GM18502 (cell line): ENCODE measurements around the gene SSH2.
"Not testable (repeated sequence)": the region's sequence is repeated elsewhere in the genome, so short reads cannot be mapped to it uniquely, and the experiment has no call there.

Source experiments
- ATAC-seq: cut with Tn5 transposase; IDR thresholded peaks from one replicate; pipeline ENCODE4 v1.9.1; 2021; ENCODE audit warnings: mild to moderate bottlenecking; ENCODE audit not compliant: unreplicated experiment, poor library complexity

SSH2 gene

DNA sequence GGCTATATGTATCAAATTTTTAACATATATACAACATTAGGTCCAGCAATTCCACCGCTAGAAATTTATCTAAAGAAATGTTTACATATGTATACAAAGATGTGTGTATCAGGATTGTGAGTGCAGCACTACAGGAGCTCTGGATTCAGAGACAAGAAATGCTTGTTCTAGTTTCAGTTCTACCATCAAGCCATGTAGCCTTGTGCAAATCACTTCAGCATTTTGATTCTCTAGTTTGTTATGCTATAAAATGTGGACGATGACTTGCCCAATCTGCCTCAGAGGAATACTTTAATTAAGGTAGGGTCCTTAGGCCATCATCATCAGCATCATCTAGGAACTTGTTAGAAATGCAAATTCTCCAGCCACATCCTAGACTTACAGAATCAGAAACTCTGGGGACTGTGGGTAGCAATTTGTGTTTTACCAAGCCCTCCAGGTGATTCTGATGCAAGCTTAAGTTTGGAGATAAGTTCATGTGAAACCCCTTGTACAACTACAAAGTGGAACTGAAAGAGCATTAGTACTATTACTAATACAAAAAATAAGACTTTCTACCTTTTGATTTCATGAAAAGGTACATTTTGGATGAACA lies 176.1 kb downstream of the SSH2 start:
- ATAC-seq, result peak; percentile 76

DNA sequence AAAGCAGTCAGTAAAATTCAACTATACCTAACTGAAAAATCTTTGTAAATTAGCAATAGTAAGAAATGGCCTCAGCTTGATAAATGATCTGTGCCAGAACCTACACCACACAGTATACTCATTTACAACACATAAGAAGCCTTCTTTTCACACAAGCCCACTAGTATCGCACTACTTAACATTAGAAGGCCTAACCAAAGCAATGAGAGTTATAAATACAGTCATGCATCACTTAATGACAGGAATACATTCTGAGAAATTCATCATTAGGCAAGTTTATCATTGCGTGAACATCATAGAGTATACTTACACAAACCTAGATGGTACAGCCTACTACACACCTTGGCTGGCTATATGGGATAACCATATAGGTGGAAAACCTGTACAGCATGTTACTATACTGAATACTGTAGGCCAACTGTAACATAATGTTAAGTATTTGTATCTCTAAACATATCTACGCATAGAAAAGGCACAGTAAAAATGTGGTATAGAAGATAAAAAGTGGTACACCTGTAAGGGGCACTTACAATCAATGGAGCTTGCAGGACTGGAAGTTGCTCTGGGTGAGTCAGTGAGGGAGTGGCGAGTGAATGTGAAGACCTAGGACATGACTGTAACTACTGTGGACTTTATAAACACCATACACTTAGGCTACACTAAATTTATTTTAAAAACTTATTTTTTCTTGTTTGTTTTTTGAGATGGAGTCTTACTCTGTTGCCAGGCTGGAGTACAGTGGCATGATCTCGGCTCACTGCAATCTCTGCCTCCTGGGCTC lies 180.8 kb downstream of the SSH2 start:
- no peak for ATAC-seq

DNA sequence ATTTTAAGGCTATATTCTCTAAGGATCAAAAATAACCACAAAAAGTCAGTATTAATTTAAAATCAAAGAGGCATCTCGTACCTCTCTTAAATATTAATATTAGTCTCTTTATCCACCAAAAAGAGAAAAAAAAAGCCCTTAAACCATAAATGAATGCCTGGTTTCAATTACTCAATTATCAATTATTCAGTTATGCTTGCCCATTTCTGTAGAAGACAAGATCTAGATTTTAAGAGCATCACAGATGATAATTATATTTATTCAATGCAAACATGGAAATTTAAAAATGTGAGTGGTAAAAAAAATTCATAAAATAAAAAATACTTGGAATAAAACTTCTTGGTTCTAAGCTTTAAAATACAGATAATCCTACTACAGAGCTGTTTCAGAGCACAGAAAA lies 181.6 kb downstream of the SSH2 start:
- no peak for ATAC-seq

DNA sequence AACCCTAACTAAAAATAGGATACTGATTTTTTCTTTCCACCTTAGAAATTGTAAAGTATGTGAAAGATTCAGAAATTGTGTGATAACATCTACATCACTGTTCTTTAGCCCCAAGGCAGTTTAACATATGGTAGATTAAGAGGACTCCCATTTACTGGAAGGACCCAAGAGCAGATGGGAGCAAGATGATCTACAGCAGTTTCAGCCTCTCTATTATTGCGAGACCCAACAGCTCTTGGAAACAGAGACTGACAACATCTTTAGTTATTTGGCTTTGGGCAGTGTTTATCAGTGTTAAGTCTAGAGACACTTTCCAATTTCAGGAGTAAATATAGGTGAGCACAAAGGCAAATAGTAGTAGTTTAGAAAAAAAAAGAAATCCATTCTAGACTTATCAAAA lies 182.4 kb downstream of the SSH2 start:
- no peak for ATAC-seq

DNA sequence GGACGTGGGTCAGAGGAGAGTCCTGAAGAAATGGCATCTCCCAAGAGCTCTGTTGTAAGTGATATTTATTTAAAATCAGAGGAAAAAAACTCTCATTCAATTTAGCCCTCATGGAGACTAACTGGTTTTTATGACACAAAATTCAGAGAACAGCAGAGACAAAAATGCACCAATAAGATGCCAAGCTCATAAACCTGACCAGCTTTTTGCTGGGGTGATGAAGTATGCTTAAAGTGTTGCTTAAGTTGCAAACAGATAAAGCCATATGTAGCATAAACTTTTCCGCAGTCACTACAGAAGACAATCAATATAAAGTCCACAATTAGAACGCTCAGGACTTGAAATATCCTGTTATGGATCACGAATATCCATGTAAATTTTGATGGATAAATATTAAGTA lies 183.4 kb downstream of the SSH2 start:
- no peak for ATAC-seq

DNA sequence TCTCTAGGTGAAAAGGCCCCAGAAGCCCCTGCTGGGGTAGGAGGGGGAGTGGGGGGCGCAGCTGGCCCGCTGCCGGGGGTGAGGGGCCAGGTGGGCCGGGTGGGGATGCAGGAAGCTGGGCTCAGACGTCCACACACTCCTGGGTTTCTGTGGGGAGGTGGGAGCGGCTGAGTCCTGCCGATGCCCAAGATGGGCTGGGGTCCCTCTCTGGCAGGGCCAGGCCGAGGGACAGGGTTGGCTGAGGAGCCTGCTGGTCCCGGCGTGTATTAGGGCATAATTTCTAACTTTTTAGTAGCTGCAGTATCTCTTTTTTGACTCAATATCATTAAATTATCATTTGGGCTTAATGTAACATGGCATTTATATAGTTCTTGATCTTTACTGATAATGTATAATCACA lies 185.9 kb downstream of the SSH2 start:
- ATAC-seq, result no peak

DNA sequence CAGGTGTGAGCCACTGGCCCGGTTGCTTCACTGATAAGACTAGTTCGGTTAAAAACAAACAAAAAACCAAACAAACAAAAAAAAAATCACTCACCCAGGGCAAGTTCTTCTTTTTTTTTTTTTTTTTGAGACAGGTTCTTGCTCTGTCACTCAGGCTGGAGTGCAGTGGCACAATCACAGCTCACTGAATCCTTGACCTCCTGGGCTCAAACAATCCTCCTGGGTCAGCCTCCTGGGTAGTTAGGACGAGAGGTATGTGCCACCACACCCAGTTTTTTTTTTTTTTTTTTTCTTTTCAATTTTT lies 187.9 kb downstream of the SSH2 start:
- no peak for ATAC-seq

DNA sequence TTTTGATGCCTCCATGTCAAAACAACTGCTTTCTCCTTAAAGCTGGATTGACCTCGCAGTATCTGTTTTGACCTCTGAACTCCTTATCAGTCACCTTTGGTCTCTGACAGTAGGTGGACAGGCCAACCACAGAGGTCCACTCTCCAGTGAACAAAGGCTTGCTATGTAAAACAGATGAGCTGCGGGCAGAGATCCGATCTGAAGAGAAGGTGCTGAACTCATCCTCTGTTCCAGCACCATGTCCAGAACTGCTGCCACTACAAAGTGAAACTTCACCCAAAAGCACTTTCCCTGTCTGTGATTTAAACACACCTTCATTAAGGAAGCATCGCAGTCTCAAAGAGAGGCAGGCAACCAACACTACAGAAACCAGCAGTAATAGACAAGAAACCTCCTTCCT lies 190.0 kb downstream of the SSH2 start:
- ATAC-seq, result no peak

DNA sequence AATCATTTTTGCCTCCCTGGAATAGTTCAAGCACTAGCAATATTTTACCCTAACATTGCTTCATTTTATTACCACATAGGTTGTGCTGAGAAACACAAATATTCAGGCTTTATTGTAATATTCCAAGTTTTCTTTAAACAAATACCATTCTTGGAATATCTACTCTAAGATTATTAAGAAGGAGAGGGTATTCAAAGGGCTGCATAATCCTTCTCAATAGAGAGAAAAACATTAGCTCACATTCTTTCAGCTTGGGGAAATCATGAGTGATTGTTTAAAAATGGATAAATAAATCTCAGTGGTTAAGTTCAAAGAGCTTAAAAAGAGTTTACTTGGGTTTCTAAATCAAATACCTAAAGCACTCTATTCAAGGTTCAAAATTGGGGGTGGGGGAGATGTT lies 195.4 kb downstream of the SSH2 start:
- no peak for ATAC-seq

DNA sequence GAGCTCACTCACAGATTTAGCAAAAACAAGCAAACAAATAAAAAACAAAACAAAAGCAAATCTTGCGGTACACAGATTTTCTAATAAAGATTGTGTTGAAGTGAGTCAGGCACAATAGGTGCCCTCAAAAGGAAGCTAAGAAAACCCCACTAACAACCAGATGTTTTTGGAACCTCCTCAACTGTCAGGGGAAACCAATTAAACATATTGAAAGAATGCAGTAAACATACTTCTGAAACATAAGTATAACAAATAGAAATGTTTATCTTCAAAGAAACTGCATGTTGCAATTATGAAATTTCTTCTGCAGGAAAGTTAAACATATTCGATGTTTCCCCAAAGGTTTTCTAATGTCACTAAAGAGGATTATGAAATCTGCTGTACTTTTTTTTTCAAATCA lies 196.9 kb downstream of the SSH2 start:
- ATAC-seq, result no peak

DNA sequence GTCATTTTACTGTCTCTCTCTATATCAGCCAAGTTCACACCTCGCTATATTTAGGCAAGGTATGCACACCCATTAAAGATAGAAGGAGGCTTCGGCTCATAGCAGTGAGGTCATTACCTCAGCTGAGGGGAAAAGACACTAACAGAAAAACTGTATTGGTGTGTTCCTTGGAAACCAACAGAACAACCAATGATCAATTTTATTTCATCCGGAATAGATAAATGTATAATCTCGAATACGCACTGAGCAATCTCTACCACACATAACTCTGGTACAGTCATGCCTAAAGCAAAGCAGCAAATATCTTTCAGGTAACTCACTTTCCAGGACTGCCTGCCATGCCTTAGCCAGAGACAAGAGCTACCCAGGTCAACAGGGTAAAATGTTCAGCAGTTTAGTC lies 197.4 kb downstream of the SSH2 start:
- ATAC-seq, result no peak

DNA sequence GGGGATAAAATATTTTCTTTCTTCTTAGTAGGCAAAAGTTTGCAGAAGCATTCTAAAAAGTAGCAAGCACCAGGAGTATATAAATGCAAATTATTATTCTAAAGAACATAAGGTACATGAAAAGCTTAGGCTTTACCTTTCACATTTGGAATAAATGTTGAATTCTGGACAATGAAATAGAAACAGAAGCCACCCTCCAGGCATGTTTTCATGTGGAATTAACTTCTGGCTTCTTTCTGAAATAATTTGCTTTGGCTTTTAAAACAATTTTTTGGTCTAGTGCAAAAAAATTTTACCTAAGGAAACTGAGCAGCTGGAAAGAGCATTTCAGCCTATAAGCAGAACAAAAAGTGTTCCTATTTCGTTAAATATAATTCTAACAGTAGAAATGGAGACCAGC lies 197.8 kb downstream of the SSH2 start:
- ATAC-seq, result no peak

DNA sequence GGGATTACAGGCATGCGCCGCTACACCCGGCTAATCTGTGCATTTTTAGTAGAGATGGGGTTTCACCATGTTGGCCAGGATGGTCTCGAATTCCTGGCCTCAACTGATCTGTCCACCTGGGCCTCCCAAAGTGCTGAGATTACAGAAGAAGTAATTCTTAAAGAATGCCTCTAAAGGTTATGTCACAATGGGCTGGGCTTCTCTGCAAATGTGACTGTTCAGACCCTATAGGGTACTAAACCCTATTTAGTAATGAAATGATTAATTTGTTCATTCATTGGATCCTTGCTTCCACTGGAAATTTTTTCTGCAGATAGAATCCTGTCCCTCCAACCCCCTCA lies 198.5 kb downstream of the SSH2 start:
- ATAC-seq, result no peak

DNA sequence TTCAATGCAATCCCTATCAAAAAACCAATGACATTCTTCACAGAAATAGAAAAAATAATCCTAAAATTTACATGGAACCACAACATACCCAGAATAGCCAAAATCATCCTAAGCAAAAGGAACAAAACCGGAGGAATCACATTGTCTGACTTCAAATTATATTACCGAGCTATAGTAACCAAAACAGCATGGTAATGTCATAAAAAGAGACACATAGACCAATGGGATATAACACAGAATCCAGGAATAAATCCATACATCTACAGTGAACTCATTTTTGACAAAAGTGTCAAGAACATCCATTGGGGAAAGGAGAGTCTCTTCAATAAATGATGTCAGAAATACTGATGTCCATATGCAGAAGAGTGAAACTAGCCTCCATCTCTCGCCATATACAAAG lies 201.5 kb downstream of the SSH2 start:
- ATAC-seq, result no peak

DNA sequence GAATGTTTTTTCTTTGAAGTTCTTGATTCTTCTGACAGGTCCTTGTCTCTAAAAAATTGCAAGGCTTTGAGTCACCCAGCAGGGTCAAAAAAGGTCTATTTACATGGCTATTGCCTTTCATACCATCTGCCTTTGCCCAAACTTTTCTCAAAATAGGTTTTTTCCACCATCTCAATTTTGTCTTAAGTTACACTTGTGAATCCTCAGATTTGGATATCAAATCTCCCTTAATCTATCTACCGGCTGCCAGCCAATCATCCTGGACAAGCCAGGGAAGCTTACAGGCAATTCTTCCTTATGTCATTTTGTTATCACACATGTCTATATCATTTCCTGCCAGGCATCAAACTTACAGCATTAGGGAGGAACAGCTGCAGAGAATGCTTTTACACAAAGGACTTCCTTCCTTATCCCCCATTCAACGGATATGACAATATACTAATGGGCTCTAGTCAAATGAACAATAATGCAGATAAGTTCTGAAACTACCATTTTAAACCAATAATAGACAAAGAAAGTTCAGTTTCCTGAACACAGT lies 203.2 kb downstream of the SSH2 start:
- ATAC-seq, result no peak

DNA sequence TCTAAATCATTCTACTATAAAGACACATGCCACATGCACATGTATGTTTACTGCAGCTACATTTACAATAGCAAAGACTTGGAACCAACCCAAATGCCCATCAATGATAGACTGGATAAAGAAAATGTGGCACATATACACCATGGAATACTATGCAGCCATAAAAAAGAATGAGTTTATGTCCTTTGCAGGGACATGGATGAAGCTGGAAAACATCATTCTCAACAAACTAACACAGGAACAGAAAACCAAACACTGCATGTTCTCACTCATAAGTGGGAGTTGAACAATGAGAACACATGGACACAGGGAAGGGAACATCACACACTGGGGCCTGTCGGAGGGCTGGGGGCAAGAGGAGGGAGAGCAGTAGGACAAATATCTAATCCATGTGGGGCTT lies 204.6 kb downstream of the SSH2 start:
- ATAC-seq, result not testable (repeated sequence)

DNA sequence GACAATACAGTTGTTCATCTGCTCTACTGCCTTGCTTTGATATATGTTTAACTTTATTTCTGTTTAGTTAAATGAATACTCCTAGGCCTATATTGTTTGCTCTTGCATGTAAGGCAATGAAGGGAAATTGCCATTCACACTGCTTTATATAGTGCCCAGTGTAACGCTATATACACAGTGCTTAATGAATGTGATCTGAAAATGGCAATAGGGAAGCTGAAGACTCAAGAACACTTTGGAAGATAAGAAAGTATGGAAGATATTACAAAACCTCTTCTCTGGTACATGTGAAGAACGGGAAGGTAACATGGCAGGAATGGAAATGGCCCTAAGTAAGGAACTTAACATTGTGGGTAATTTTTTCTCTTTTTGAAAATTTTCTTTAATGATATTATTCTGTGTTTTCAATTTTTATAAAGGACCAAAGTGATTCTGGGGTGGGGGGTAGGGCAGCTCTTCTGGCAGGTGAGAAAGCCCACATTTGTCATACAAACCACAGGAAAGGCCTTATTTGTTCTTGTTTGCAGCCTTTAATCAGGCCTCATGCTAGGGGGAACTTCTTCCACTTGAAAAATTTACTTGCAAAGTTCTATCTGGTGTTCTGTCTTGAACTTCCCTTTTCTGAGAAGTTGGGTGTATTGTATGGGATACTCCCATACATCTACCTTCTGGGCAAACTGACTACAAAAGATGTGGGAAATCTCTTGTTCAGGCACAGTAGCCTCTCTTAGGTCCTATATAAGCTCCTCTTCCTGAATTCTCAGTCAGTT lies 206.6 kb downstream of the SSH2 start:
- ATAC-seq, result no peak

DNA sequence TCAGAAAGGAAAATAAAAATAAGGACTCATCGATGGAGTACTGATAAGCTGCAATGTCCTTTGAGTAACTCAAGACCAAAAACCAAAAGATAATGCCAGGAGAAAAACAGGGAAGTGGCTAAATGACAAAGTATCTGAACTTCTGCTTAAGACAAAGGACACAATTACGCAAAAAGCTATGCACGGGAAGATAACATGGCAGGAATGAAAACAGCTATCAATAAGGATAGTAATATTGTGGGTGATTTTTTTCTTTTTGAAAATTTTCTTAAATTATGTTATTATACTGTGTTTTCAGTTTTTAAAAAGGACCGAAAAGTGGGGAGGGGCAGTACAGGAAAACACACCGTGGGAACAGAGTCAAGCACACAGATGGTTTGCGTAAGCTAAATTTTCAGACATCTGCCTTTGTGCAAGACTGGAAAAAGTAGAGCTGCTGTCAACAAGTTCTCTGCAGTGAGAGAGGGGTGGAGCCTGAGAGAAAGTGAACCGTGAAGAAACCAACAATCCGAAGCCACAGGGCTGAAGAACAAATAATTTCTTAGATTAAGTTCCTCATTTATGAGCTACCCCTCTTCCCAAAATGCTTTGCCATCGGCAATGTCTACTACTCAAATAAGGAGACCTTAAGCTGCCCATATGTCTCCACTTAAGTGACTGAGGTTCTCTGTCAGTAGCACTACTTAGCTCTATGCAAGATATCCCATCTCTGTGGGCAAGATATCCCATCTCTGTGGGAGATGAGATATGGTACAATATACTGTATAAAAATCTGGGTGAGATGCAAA lies 207.4 kb downstream of the SSH2 start:
- ATAC-seq, result peak; percentile 75

DNA sequence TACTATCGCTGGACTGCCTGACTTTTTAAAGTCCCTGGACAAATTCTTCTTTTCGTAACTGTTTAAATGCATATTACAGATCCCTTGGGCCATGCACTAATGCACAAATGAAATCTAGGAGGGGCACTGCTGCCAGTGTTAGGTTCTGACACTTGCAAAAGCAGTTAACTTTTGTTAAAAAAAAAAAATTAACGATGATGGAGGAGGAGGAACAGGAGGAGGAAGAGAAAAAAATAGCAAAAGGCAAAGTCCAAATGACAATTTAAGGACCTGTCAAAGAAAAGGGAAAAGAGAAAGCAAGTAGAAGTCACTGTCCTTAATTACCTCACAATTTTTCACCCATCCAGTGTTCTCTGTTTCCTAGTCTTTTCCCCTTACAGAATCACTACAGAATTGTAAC lies 209.5 kb downstream of the SSH2 start:
- no peak for ATAC-seq

DNA sequence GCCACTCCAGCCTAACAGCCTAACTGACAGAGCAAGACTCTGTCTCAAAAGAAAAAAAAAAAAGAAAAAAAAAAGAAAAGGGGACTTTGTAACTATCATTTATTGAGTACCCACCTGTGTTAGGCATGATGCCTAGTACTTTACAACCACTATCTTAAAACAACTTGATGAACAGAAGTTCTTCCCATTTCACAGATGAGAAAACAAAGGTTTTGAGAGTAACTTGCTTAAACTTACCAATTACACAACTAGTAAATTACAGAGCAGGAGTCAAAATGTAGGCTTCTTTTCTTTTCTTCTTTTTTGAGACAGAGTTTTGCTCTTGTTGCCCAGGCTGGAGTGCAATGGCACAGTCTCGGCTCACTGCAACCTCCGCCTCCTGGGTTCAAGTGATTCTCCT lies 210.6 kb downstream of the SSH2 start:
- no peak for ATAC-seq
